Panc1 (cell line): ENCODE measurements around the gene IL36RN. TPM values are rescaled to one million over a fixed set of nuclear protein-coding genes. Genes with fewer than 3 reads are reported as not detected.

Experiments used
- ATAC-seq: fragments of 200-7000 bp; cut with Tn5 transposase; 2 replicates; pipeline ENCODE4 v1.9.1; 2020; ENCODE audit warnings: mild to moderate bottlenecking, moderate library complexity
- BruUV-seq: library from RNA; stranded (reverse); fragments of 400-500 nt; replicated peaks from 2 replicates; lab custom pipeline; 2021; lab: Mats Ljungman, UMichigan
- CTCF ChIA-PET: fragments of 300-600 bp; sonication (Branson Sonifier 250); formaldehyde crosslinking; loops from one replicate; lab custom pipeline; 2022; ENCODE audit warnings: antibody characterized with exemption; lab: Charles Lee
- POLR2A ChIA-PET: fragments of 300-600 bp; sonication (Branson Sonifier 250); formaldehyde crosslinking; loops from one replicate; lab custom pipeline; 2022; ENCODE audit warnings: antibody characterized with exemption; lab: Charles Lee
- DNase-seq: peaks from one replicate; pipeline ENCODE4 v3.0.0-alpha.2; 2010; ENCODE audit warnings: low read depth, low spot score
- H3K27ac ChIP-seq: 2 replicates; pipeline ENCODE4 v1.5.1; 2011; ENCODE audit warnings: mild to moderate bottlenecking, low read length, inconsistent platforms
- H3K27me3 ChIP-seq: fragments of 200-500 bp; sonication (Bioruptor generic); 2 replicates; pipeline ENCODE4 v1.6.0; 2014; ENCODE audit warnings: low read length, inconsistent platforms; ENCODE audit not compliant: control insufficient read depth, insufficient read depth
- H3K36me3 ChIP-seq: fragments of 200-500 bp; sonication (Bioruptor generic); 2 replicates; pipeline ENCODE4 v1.5.1; 2014; ENCODE audit warnings: inconsistent platforms, mild to moderate bottlenecking, low read length, moderate library complexity; ENCODE audit not compliant: control insufficient read depth, insufficient read depth
- H3K4me1 ChIP-seq: 2 replicates; pipeline ENCODE4 v1.5.1; 2011; ENCODE audit warnings: inconsistent platforms, mild to moderate bottlenecking, low read length, moderate library complexity; ENCODE audit not compliant: control insufficient read depth, insufficient read depth
- H3K4me3 ChIP-seq, 2 experiments: 2 replicates each; pipeline ENCODE4 v1.5.1; 2011 to 2012; ENCODE audit warnings: low read depth in 2 of 2, low read length in 2 of 2, mild to moderate bottlenecking in 2 of 2, inconsistent platforms in 1 of 2, moderate library complexity in 1 of 2
- H3K9me3 ChIP-seq: fragments of 200-500 bp; sonication (Bioruptor generic); 2 replicates; pipeline ENCODE4 v1.5.1; 2014; ENCODE audit warnings: low read depth, mild to moderate bottlenecking, inconsistent platforms, low read length, moderate library complexity; ENCODE audit not compliant: control insufficient read depth, insufficient read depth
- CTCF ChIP-seq: fragments of 450-650 bp; IDR thresholded peaks from 2 replicates; pipeline ENCODE4 v1.5.1; 2017; ENCODE audit warnings: mild to moderate bottlenecking
- POLR2AphosphoS5 ChIP-seq: IDR thresholded peaks from 2 replicates; pipeline ENCODE4 v1.6.1; 2012; ENCODE audit warnings: mild to moderate bottlenecking, low read depth, low read length, moderate library complexity
- REST ChIP-seq, 2 experiments: IDR thresholded peaks; 2 replicates each; pipeline ENCODE4 v1.6.1; 2011 to 2012; ENCODE audit warnings: low read depth in 2 of 2, control low read depth in 1 of 2, low read length in 1 of 2, mild to moderate bottlenecking in 1 of 2, moderate library complexity in 1 of 2; ENCODE audit not compliant: insufficient read depth in 1 of 2
- SIN3A ChIP-seq: IDR thresholded peaks from 2 replicates; pipeline ENCODE4 v1.6.1; 2012; ENCODE audit warnings: low read depth, mild to moderate bottlenecking, low read length, moderate library complexity, borderline replicate concordance; ENCODE audit not compliant: insufficient read depth
- TCF7L2 ChIP-seq: IDR thresholded peaks from 2 replicates; pipeline ENCODE4 v1.6.1; 2011; ENCODE audit warnings: mild to moderate bottlenecking, low read depth, low read length, inconsistent platforms
- in situ Hi-C: cut with HindIII; loops from 2 replicates; pipeline ENCODE4 v1.10.0; 2016; ENCODE audit warnings: low sequenced_read_pairs, low pct_unique_long_range_greater_than_20kb
- intact Hi-C: fragments of 100-400 bp; cut with micrococcal nuclease; formaldehyde crosslinking; loops from one replicate; pipeline ENCODE4 v1.10.0; 2022; ENCODE audit not compliant: unreplicated experiment
- total RNA-seq: library from RNA; stranded (reverse); gene quantifications from one replicate; pipeline ENCODE4 v1.2.1, GENCODE V29; 2021; ENCODE audit not compliant: unreplicated experiment

Gene IL36RN
- total RNA-seq, 1 experiment from 2014 or later, result not detected

GRCh38 chr2:113046465-113046864 lies 12.5 kb upstream of the IL36RN start:
- H3K4me3 ChIP-seq, result no peak overlapping the region
- ChIA-PET POLR2A (no interaction called here), CTCF (no interaction called here)
- H3K27ac ChIP-seq, result no peak overlapping the region
- DNase-seq, result no peak
- no peak for ATAC-seq
- H3K27me3 ChIP-seq, result peaks cover 3% of the 10 kb centered on the region; the same call in 1 of the 2 replicates
- BruUV-seq, result no TSS peak
- intact Hi-C loops (no loop called here), in situ Hi-C loops (no loop called here)
- H3K36me3 ChIP-seq, result no peaks in the 10 kb centered on the region
- no peaks in the 10 kb centered on the region for H3K9me3 ChIP-seq
- TF ChIP-seq POLR2AphosphoS5 (no peak), TCF7L2 (no peak), CTCF (no peak), SIN3A (no peak), REST (IDR thresholded peaks at IDR 0.05; ENCODE audit: insufficient read depth in 1 of 2, low read depth in 2 of 2, low read length in 1 of 2) (no peak)
- no peaks in the 10 kb centered on the region for H3K4me1 ChIP-seq

- Histone ChIP-seq H3K4me1 (no peaks in the 10 kb centered on the region), H3K4me3 (no peak overlapping the region), H3K36me3 (no peaks in the 10 kb centered on the region), H3K27ac (no peak overlapping the region), H3K9me3 (no peaks in the 10 kb centered on the region), H3K27me3 (no peaks in the 10 kb centered on the region; the same call in 1 of the 2 replicates)
- TF ChIP-seq REST (IDR thresholded peaks at IDR 0.05; ENCODE audit: insufficient read depth in 1 of 2, low read depth in 2 of 2, low read length in 1 of 2) (no peak), CTCF (peak; percentile 36; the same call in 1 of the 2 replicates)
- BruUV-seq, result no TSS peak
- ATAC-seq, result no peak; the same call in 1 of the 2 replicates
- ChIA-PET POLR2A (no interaction called here), CTCF (interaction anchor here (0.7 kb wide), 4 partner anchors 74 to 198 kb away, joined by 3 to 4 read pairs (median 4); no protein-coding TSS in a partner anchor)
- in situ Hi-C loops (no loop called here), intact Hi-C loops (no loop called here)
- DNase-seq, result no peak
These were observed 7.8 kb upstream of the IL36RN start for GRCh38 chr2:113050921-113051895.
